Activated B cell treated with CpG ODN at 0.5 μM for 24 hours (primary cell): ENCODE measurements around the gene TMEM170B. TPM values are rescaled to one million over a fixed set of nuclear protein-coding genes. Genes with fewer than 3 reads are reported as not detected.

Experiments
- ATAC-seq: fragments of 200-7000 bp; cut with Tn5 transposase; one replicate; pipeline ENCODE4 v1.10.0; 2021; ENCODE audit warnings: low read depth, mild to moderate bottlenecking, moderate library complexity
- CTCF ChIA-PET: fragments of 350-600 bp; sonication (Branson Sonifier 250); formaldehyde crosslinking; loops from one replicate; lab custom pipeline; 2021; ENCODE audit warnings: antibody characterized with exemption; lab: Charles Lee
- POLR2A ChIA-PET: fragments of 350-600 bp; sonication (Branson Sonifier 250); formaldehyde crosslinking; loops from one replicate; lab custom pipeline; 2021; ENCODE audit warnings: antibody characterized with exemption; lab: Charles Lee
- DNase-seq: peaks from one replicate; pipeline ENCODE4 v3.0.0; 2022
- H3K27ac Mint-ChIP-seq: one replicate; pipeline ENCODE4 v1.8.0; 2020; ENCODE audit warnings: mixed read lengths
- H3K27me3 Mint-ChIP-seq: one replicate; pipeline ENCODE4 v1.8.0; 2021; ENCODE audit warnings: mixed read lengths
- H3K36me3 Mint-ChIP-seq: one replicate; pipeline ENCODE4 v1.8.0; 2021; ENCODE audit warnings: low read depth, mixed read lengths
- H3K4me1 Mint-ChIP-seq: one replicate; pipeline ENCODE4 v1.8.0; 2021; ENCODE audit warnings: mixed read lengths
- H3K4me3 Mint-ChIP-seq: one replicate; pipeline ENCODE4 v1.8.0; 2020; ENCODE audit warnings: mild to moderate bottlenecking, mixed read lengths
- H3K9me3 Mint-ChIP-seq: one replicate; pipeline ENCODE4 v1.8.0; 2020; ENCODE audit warnings: mixed read lengths
- intact Hi-C: fragments of 100-400 bp; cut with micrococcal nuclease; formaldehyde crosslinking; loops from one replicate; pipeline ENCODE4 v1.15.1; 2024
- total RNA-seq: library from RNA; stranded (reverse); gene quantifications from 2 replicates; pipeline ENCODE4 v1.2.3, GENCODE V29; 2022
- TF ChIP-seq, protein P1 (sequence below): fragments of 200-600 bp; IDR thresholded peaks from one replicate; pipeline ENCODE4 v1.8.0; 2022; ENCODE audit warnings: antibody characterized with exemption, mild to moderate bottlenecking

TMEM170B gene
- total RNA-seq, 1 donor from 2014 or later = 2.6 TPM

DNA sequence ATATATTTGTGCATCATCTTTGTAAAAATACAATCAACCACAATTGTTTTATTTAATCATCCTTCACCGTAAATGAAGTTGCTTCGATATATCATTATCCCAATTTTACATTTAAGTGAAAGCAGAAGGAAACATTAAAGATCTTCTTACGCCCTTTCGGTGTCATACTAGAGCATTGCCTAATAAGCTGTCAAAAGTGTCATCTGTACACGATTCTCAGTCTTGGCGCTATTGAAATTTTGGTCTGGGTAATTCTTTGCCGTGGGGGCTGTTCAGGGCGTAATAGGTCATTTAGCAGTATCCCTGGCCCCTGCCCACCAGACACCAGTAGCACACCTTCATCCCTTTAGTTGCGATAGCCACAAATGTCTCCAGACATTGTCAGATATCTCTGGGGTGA, 40.4 kb upstream of the TMEM170B start:
- no peaks in the 10 kb centered on the region for H3K27me3 Mint-ChIP-seq
- no peak overlapping the region for H3K4me3 Mint-ChIP-seq
- TF ChIP-seq, protein P1, sequence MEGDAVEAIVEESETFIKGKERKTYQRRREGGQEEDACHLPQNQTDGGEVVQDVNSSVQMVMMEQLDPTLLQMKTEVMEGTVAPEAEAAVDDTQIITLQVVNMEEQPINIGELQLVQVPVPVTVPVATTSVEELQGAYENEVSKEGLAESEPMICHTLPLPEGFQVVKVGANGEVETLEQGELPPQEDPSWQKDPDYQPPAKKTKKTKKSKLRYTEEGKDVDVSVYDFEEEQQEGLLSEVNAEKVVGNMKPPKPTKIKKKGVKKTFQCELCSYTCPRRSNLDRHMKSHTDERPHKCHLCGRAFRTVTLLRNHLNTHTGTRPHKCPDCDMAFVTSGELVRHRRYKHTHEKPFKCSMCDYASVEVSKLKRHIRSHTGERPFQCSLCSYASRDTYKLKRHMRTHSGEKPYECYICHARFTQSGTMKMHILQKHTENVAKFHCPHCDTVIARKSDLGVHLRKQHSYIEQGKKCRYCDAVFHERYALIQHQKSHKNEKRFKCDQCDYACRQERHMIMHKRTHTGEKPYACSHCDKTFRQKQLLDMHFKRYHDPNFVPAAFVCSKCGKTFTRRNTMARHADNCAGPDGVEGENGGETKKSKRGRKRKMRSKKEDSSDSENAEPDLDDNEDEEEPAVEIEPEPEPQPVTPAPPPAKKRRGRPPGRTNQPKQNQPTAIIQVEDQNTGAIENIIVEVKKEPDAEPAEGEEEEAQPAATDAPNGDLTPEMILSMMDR = no peak
- ATAC-seq = no peak
- ChIA-PET POLR2A (interaction anchor here (1.8 to 5.6 kb wide), 3 partner anchors 37 to 353 kb away, joined by 5 to 40 read pairs (median 7); no protein-coding TSS in a partner anchor), CTCF (interaction anchor here (0.8 to 6.4 kb wide), 38 partner anchors 8 to 542 kb away, joined by 3 to 157 read pairs (median 6); partner anchors contain the start of genes NEDD9, SMIM13 and TMEM170B)
- H3K9me3 Mint-ChIP-seq = no peaks in the 10 kb centered on the region
- peaks cover 5% of the 10 kb centered on the region for H3K4me1 Mint-ChIP-seq
- H3K27ac Mint-ChIP-seq = no peak overlapping the region
- DNase-seq = no peak
- no peaks in the 10 kb centered on the region for H3K36me3 Mint-ChIP-seq
- intact Hi-C loops = loop anchor here (5.0 kb wide), 1 partner anchor 650 kb away; no protein-coding TSS in a partner anchor

DNA sequence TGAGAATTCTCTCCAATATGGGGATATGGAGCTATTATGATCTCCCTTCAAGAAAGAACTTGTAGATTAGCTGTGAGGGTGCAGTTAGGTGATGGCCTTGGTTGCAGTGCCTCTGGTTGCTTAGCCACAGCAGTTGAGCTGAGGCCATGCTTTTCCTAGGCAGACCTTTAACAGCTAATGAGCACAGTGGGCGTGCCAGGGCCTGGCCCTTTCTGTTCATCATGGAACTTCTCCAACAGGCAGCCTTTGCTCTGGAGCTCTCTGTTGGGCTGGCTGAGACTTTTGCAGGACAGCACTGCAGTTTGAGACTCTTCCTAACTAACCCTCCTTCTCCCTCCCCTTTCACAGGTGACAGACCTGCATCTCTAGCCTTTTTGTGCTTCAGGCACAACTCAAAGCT, 39.7 kb upstream of the TMEM170B start:
- TF ChIP-seq, protein P1 = no peak
- H3K27me3 Mint-ChIP-seq = no peaks in the 10 kb centered on the region
- intact Hi-C loops = loop anchor here (5.0 kb wide), 1 partner anchor 651 kb away; no protein-coding TSS in a partner anchor
- H3K4me3 Mint-ChIP-seq = no peak overlapping the region
- POLR2A ChIA-PET = no interaction called here
- H3K27ac Mint-ChIP-seq = no peak overlapping the region
- no peak for DNase-seq
- no peaks in the 10 kb centered on the region for H3K9me3 Mint-ChIP-seq
- no peaks in the 10 kb centered on the region for H3K36me3 Mint-ChIP-seq
- CTCF ChIA-PET = interaction anchor here (1.7 to 6.4 kb wide), 4 partner anchors 18 to 353 kb away, joined by 5 to 157 read pairs (median 54); no protein-coding TSS in a partner anchor
- ATAC-seq = no peak
- peaks cover 5% of the 10 kb centered on the region for H3K4me1 Mint-ChIP-seq

DNA sequence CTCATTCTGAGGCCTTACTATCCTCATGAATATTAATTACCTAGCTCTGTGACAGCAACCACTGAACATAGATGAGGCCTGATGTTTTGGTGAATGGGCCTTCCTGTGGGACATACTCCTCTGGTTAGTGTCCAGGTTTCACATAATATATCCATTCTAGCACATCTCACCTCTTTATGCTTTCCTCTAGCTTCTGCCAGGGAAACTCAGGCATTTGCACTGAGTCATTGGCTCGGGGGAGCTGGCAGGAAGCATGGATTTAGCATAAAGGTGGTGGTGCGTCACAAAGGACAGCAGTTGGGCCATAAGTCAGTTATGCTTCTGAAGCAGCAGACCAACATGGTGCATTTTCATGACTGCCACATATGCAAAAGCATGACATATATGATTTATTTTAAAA, 37.5 kb upstream of the TMEM170B start:
- Mint-ChIP-seq H3K4me3 (no peak overlapping the region), H3K36me3 (no peaks in the 10 kb centered on the region), H3K4me1 (peaks cover 5% of the 10 kb centered on the region), H3K27ac (no peak overlapping the region), H3K27me3 (peaks cover under 1% of the 10 kb centered on the region), H3K9me3 (no peaks in the 10 kb centered on the region)
- CTCF ChIA-PET = interaction anchor here (1.8 kb wide), 1 partner anchor 75 kb away, joined by 6 read pairs; no protein-coding TSS in a partner anchor
- intact Hi-C loops = loop anchor here (1.0 kb wide), 1 partner anchor 75 kb away; no protein-coding TSS in a partner anchor
- TF ChIP-seq, protein P1 = no peak
- POLR2A ChIA-PET = interaction anchor here (0.9 kb wide), 1 partner anchor 9 kb away, joined by 3 read pairs; no protein-coding TSS in a partner anchor
- ATAC-seq (no peak), DNase-seq (no peak)

DNA sequence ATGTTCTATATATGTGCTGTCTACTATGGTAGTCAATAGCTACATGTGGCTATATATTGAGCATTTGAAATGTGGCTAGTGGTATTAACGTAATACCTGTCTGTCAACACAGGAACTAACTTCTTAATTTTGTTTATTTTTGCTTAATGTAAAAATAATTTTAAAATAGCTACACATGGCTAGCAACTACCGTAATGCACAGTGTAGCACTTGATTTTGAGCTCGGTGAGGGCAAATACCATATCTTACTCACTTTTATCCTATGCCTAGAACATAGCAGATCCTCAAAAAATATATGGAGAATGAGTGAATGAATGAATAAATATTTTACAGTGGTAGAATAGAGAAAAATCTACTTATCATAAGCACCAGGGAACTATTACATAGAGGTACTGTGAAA, 28.1 kb upstream of the TMEM170B start:
- ChIA-PET CTCF (interaction anchor here (1.0 kb wide), 2 partner anchors 13 to 337 kb away, joined by 3 to 5 read pairs; no protein-coding TSS in a partner anchor), POLR2A (interaction anchor here (1.2 kb wide), 1 partner anchor 9 kb away, joined by 3 read pairs; no protein-coding TSS in a partner anchor)
- Mint-ChIP-seq H3K27ac (no peak overlapping the region), H3K27me3 (peaks cover 2% of the 10 kb centered on the region), H3K9me3 (peaks cover 3% of the 10 kb centered on the region), H3K4me1 (peaks cover 13% of the 10 kb centered on the region), H3K36me3 (no peaks in the 10 kb centered on the region), H3K4me3 (no peak overlapping the region)
- no peak for ATAC-seq
- TF ChIP-seq, protein P1 = no peak
- DNase-seq = no peak
- intact Hi-C loops = no loop called here

DNA sequence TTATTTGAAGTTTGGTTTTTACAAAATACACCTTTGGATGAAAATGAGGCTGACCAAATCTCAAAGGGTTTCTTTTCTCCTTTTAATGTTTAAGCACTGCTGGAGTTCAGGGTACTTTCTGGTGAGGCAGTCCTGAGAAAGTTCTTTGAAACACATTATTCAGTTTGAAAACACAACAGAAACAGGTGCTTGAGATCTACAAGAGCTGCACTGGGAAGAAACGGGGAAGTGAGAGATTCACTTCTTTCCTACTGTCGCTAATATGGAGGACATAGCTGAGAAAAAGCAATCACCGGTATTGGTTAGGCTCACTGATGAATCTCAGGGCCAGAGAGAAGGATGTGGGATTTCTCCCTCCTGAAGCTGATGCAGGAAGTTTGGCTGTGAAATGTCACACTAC, 22.9 kb upstream of the TMEM170B start:
- Mint-ChIP-seq H3K9me3 (peaks cover 5% of the 10 kb centered on the region), H3K4me1 (peaks cover 40% of the 10 kb centered on the region), H3K4me3 (peak overlapping the region; percentile 49), H3K27me3 (no peaks in the 10 kb centered on the region), H3K36me3 (no peaks in the 10 kb centered on the region), H3K27ac (peak overlapping the region; percentile 81)
- ATAC-seq (peak; percentile 66), DNase-seq (no peak)
- ChIA-PET CTCF (interaction anchor here (1.2 to 1.3 kb wide), 2 partner anchors 18 to 371 kb away, joined by 3 to 6 read pairs; no protein-coding TSS in a partner anchor), POLR2A (interaction anchor here (1.2 to 1.3 kb wide), 2 partner anchors 23 to 54 kb away, joined by 3 read pairs; no protein-coding TSS in a partner anchor)
- TF ChIP-seq, protein P1 = no peak
- intact Hi-C loops = no loop called here
